HG03139 (cell line): ENCODE measurements around the gene BMP7.
"Not testable (repeated sequence)": the region's sequence is repeated elsewhere in the genome, so short reads cannot be mapped to it uniquely, and the experiment has no call there.

ENCODE experiments used
- ATAC-seq: cut with Tn5 transposase; IDR thresholded peaks from one replicate; pipeline ENCODE4 v1.9.1; 2021; ENCODE audit not compliant: unreplicated experiment

BMP7 gene

GRCh38 chr20:57267158-57267821, 849 bp upstream of the BMP7 start:
- ATAC-seq, result no peak

GRCh38 chr20:57265997-57266290, 497 bp downstream of the BMP7 start:
- no peak for ATAC-seq

- ATAC-seq, result no peak
Observed at GRCh38 chr20:57265336-57265996, 975 bp downstream of the BMP7 start.

GRCh38 chr20:57264908-57265335, 1.5 kb downstream of the BMP7 start:
- not testable (repeated sequence) for ATAC-seq

- ATAC-seq, result no peak
Observed at GRCh38 chr20:57263801-57264792, 2.3 kb downstream of the BMP7 start.

GRCh38 chr20:57262784-57263609, 3.4 kb downstream of the BMP7 start:
- ATAC-seq, result no peak

- no peak for ATAC-seq
Observed at GRCh38 chr20:57262301-57262700, 4.1 kb downstream of the BMP7 start.

GRCh38 chr20:57261457-57262251, 4.8 kb downstream of the BMP7 start:
- ATAC-seq, result no peak

GRCh38 chr20:57260934-57261333, 5.5 kb downstream of the BMP7 start:
- no peak for ATAC-seq

- ATAC-seq, result no peak
Observed at GRCh38 chr20:57259938-57260921, 6.2 kb downstream of the BMP7 start.

GRCh38 chr20:57259121-57259937, 7.1 kb downstream of the BMP7 start:
- ATAC-seq, result no peak

GRCh38 chr20:57257701-57258453, 8.6 kb downstream of the BMP7 start:
- no peak for ATAC-seq

GRCh38 chr20:57256908-57257307, 9.5 kb downstream of the BMP7 start:
- no peak for ATAC-seq

- no peak for ATAC-seq
Observed at GRCh38 chr20:57256205-57256604, 10.2 kb downstream of the BMP7 start.

- ATAC-seq, result no peak
Observed at GRCh38 chr20:57255183-57255582, 11.3 kb downstream of the BMP7 start.

- ATAC-seq, result no peak
Observed at GRCh38 chr20:57252559-57253162, 13.8 kb downstream of the BMP7 start.

GRCh38 chr20:57251949-57252348, 14.5 kb downstream of the BMP7 start:
- ATAC-seq, result no peak
